Left ventricle myocardium inferior (tissue), 1 donor: ENCODE results near the gene LXN. TPM values are rescaled to one million over a fixed set of nuclear protein-coding genes. Genes with fewer than 3 reads are reported as not detected.

Source experiments
- DNase-seq: peaks from one replicate; pipeline ENCODE4 v3.0.0-alpha.2; 2020
- H3K27ac ChIP-seq: fragments of 200-600 bp; replicated peaks from 2 replicates; pipeline ENCODE4 v1.8.0; 2021
- H3K27me3 ChIP-seq: fragments of 200-600 bp; 2 replicates; pipeline ENCODE4 v1.8.0; 2021; ENCODE audit warnings: low read depth
- H3K36me3 ChIP-seq: fragments of 200-600 bp; 2 replicates; pipeline ENCODE4 v1.8.0; 2021
- H3K4me1 ChIP-seq: fragments of 200-600 bp; 2 replicates; pipeline ENCODE4 v1.8.0; 2021
- H3K4me3 ChIP-seq: fragments of 200-600 bp; 2 replicates; pipeline ENCODE4 v1.8.0; 2021; ENCODE audit warnings: mild to moderate bottlenecking, moderate library complexity
- H3K9me3 ChIP-seq: fragments of 200-600 bp; replicated peaks from 2 replicates; pipeline ENCODE4 v1.8.0; 2021
- CTCF ChIP-seq: fragments of 200-600 bp; IDR thresholded peaks from 2 replicates; pipeline ENCODE4 v1.8.0; 2021; ENCODE audit warnings: antibody characterized with exemption, mild to moderate bottlenecking, borderline replicate concordance
- intact Hi-C: fragments of 100-400 bp; cut with micrococcal nuclease; formaldehyde crosslinking; loops from one replicate; pipeline ENCODE4 v1.11.0; 2022
- total RNA-seq: library from RNA; stranded (reverse); fragmentation: NEBNext Ultra II Directional; extraction: Animal tissue kit (Norgen Biotek cat#: 25700); gene quantifications from one replicate; pipeline ENCODE4 v1.2.1, GENCODE V29; 2021
- donor health status: DM: no; HTN: yes; CAD: no; lungs with severe emphysema.

The LXN gene
- total RNA-seq, 1 donor from 2014 or later: 3.2 TPM

GRCh38 chr3:158625881-158626280 is 46.6 kb downstream of the LXN start:
- intact Hi-C loops: no loop called here
- H3K9me3 ChIP-seq: peaks cover 6% of the 10 kb centered on the region
- no peaks in the 10 kb centered on the region for H3K4me1 ChIP-seq
- TF ChIP-seq CTCF: no peak
- H3K36me3 ChIP-seq: no peaks in the 10 kb centered on the region
- no peak overlapping the region for H3K27ac ChIP-seq
- H3K27me3 ChIP-seq: peaks cover 6% of the 10 kb centered on the region
- no peak for DNase-seq
- no peak overlapping the region for H3K4me3 ChIP-seq

- DNase-seq: no peak
- TF ChIP-seq CTCF: no peak
- H3K36me3 ChIP-seq: no peaks in the 10 kb centered on the region
- H3K27me3 ChIP-seq: no peaks in the 10 kb centered on the region
- H3K4me3 ChIP-seq: no peak overlapping the region
- no peaks in the 10 kb centered on the region for H3K4me1 ChIP-seq
- intact Hi-C loops: no loop called here
- no peak overlapping the region for H3K27ac ChIP-seq
- H3K9me3 ChIP-seq: peaks cover 25% of the 10 kb centered on the region
These were observed 54.2 kb downstream of the LXN start for GRCh38 chr3:158617982-158618875.

Other genes starting within 250 kb of the LXN start
- 200 TPM for gene MLF1, start 101.5 kb downstream of the LXN start, total RNA-seq
- 60.5 TPM for gene GFM1, start 28.1 kb downstream of the LXN start, total RNA-seq
- gene RARRES1, start 59.8 kb upstream of the LXN start, total RNA-seq: 8.4 TPM
- 26.2 TPM for gene MFSD1, start 129.4 kb upstream of the LXN start, total RNA-seq